ENCODE measurements around the gene TLE4.
"Not testable (repeated sequence)": the region's sequence is repeated elsewhere in the genome, so short reads cannot be mapped to it uniquely, and the experiment has no call there.

Gene TLE4

GRCh38 chr9:79571309-79572031 is at the start of gene TLE4:
Gene TLE4, plus strand, starts transcription at chr9:79571965. Its CDS starts 826 bp downstream, at chr9:79572791.
- peak; percentile 96 for DNase-seq (ENCODE audit: low spot score)

DNA sequence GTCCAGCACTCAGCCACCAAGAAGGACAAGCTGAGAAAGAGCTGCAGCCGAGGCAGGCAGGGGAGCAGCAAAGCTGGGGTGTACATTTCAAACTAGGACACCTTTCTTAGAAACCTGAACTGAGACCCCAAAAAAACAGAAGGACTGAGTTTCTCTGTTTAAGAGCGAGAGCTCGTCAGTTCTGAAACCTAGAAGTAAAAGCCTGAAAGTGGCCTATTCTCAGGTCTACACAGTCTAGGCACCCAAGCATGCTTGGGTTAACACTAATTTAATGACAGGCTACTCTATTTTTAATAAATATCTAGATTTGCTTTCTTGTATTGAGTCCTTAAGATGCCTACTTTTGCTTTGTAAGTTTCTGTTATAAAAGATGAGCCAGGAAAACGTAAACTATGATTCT is 49.0 kb upstream of the TLE4 start:
- no peak for DNase-seq (ENCODE audit: low spot score)

DNA sequence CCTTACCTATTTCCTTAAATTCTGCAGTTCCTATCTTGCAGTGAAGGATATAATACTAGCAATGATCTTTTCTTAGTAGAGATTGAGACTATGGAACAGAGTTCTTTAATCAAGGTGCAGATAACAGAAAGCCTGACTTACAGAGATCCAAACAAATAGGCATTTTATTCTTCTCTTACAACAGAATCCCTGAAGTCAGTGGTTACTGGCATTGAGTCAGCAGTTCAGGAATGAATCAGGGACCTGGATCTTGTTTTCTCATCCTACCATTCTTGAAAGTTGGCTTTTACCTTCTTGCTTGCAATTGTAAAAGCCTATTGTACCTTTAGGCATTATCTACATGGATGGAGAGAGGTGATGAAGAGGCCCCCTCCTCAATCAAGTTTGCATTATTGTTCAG is 47.5 kb upstream of the TLE4 start:
- no peak for DNase-seq (ENCODE audit: low spot score)

DNA sequence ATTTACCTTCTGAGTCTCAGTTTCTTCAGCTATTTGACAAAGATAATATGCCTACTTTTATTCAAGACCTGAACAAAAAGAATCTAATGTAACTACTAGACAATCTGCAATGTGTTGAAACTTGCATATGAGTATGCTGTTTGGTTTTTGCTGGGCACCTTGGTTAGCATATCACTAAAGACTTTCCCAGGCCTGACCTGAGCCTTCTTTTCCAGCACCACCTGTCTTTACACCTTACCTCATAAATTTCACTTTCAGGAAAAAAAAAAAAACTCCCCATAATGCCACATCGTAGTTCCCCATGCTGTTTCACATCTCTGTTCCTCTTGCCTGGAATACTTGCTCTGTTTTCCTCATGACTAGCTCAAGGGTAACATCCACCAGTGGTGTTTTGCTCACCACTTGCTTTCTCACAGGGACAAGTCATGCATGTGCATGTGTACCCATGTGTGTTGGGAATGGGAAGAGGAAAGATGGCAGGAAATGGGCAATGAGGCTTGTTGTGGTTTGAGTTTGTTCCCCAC is 45.6 kb upstream of the TLE4 start:
- DNase-seq (ENCODE audit: low spot score): no peak

GRCh38 chr9:79535534-79535933 is 36.2 kb upstream of the TLE4 start:
- DNase-seq (ENCODE audit: low spot score): no peak

- no peak for DNase-seq (ENCODE audit: low spot score)
Measured at GRCh38 chr9:79537838-79538237, 33.9 kb upstream of the TLE4 start.

GRCh38 chr9:79542735-79543620 is 28.8 kb upstream of the TLE4 start:
- no peak for DNase-seq (ENCODE audit: low spot score)

- DNase-seq (ENCODE audit: low spot score): not testable (repeated sequence)
Measured at GRCh38 chr9:79544375-79544774, 27.4 kb upstream of the TLE4 start.

DNA sequence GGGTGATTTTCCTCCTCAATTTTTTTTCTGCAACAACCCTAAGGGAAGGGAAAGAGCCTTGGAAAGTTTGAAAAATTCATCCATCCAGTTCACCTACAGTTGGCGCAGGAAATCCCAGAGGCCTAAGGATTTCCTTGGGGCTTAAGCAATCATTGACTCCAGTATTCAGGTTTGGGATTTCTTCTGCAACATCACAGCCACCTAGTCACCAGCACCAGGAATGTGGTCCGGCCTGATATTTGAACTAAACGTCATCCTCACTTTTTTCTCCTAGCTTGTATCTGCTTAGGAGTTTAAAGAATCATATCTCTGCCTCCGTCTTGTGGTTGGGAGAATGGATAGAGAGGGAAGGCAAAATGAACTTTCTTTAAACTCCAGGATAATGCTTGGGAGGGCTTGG is 20.2 kb upstream of the TLE4 start:
- no peak for DNase-seq (ENCODE audit: low spot score)

GRCh38 chr9:79551994-79552393 is 19.8 kb upstream of the TLE4 start:
- DNase-seq (ENCODE audit: low spot score): no peak

DNA sequence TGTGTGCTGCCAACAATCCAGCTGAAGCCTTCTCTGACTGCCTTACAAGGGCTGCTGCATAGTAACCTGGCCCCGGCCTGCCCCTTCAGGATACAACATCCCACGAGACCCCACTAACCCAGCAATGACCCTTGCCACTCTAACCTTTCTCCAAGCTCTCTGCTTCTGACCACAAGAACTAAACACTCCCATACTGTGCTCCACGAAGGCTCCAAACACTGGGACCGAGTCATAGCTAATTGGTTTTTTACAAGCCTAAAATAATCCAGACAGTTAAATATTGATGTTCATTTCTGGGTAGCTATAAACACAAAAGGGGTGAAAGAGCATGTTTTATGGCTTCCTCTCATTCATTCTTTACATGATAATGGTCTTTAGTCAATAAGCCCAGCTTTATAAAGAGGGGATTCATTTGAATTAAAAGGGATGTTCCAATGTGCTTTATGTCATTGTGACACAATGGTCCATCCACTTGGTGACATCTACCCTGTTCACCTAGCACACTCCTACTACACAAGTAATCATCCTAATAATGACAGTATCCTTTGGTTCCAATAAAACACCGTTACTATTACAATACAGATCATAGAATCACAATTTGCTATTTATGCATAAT is 16.2 kb upstream of the TLE4 start:
- no peak for DNase-seq (ENCODE audit: low spot score)

DNA sequence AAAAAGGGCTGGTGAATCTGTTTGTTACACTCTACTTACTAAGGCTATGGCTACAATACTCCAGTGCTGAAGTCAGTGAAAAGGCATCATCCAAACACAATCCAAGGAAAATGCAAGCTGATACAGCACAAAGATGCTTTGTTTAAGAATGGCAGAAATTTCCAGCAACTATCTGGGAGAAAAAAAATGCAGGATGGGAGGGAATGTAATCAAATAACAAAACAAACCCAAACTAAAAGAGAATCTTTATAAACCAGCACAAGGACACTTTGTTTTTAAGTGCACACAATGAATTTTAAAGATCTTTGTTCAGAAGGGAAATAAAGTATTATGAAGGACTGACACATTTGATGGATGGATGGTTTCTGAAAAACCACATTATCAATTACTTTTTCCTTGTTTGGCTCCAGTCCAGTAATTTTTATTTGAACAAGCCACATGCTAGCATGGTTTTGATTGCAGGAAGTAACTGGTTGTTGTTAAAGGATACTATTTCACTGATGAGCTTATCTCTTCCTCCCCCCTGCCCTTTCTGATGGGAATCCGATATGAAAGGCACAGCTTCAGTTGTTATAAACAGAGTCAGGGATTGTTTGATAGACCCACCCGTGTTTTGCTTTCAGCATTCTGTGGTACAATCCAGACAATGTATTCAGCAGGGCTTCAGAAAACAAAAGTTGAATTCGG is 12.1 kb upstream of the TLE4 start:
- DNase-seq (ENCODE audit: low spot score): no peak

DNA sequence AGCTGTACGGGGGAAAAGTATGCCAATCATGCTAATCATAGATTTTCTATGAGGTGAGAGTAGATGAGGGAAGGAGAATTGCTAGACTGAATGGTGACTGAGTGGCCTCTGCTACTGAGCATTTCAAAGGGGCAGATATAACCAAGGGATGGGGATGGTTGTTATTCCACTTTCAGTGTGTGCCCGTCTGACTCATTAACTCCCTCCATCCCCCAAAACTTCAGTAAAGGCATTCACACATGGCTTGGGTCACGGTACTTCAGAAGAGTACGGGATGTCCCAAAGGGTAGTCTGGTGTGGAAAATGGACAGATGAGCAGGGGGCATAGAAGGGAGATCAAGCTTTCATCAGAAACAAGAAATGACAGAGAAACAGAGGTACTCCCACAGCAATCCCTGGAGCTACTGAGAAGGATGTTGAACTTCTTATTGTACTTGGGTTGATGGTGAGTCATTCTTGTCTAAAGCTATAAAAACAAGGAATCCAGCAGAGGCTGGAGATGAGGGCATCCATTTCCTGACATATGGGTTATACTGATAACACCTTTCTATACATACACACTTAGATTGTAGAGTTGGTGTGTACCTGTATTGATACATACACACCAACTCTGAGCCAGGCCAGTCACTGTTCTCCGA is 8.9 kb upstream of the TLE4 start:
- DNase-seq (ENCODE audit: low spot score): no peak

DNA sequence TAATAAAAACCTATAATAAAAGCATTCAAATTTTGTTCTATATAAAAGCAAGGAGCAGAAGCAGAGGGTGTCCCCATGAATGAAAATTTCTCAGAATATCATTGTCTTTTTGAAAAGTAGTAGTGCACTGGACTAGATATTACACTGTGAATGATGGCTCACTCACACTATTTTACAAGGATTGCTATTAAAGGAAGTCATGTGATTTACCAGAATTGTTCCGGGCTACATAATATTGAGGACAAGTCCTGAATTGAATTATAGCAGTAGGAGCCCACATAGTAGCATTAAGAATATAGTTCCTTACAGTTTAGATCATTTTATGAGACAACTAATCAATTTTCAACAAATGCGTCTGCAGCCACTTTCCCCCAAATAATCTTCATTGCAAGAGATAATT is 7.7 kb upstream of the TLE4 start:
- DNase-seq (ENCODE audit: low spot score): no peak

GRCh38 chr9:79565245-79565644 is 6.5 kb upstream of the TLE4 start:
- no peak for DNase-seq (ENCODE audit: low spot score)

DNA sequence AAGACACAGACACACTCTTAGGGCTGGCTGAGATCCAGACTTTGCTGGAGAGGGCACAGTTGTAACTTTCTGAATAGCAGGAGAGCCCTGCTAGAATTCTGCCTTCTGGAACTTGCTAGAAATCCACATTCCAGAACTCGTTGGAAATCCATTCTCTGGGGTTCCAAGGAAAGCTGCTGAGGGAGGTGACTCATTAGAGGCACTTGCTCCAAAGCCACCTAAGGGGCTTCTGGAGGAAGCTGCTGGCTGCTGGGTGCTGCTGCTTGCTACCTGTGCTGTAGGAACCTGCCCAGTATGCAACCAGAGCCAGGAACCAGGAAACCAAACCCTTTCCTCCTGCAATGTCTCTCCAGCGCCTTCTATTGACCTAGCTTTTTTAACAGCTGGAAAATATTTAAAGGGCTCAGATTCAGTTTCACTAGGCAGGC is 4.1 kb upstream of the TLE4 start:
- DNase-seq (ENCODE audit: low spot score): no peak

DNA sequence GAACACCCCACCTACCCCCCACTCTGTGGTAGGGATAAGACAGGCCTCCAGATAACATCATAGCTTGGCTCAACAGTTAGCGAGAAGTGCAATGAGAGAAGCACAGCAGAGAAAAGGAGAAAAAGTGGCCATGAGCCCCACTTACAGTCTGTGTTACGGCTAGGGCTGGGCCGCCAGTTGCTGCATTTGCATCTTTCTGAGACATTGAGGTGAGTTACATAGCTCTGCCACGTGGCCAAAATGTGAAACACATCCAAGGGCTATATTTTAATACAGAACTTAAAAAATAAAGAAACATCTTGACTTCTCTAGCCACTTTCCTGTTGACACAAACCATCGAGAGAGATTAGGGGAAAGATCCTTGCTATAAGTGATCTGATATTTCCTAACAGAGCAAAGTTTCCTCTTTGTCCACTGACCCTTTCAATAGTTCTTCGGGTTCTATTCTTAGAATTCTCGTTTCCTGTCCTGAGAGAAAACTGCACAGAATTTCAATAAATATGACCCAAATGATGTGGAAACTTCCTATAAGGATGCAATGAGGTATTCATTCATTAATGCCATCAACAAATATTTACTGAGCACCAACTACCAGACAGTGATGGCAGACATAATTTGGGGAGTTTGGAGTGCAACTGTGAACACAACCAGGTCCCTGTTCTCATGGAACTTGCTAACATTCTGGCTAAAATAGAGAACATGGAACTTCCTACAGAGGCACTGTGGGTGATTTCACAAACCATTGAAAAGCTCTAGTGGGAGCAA is 3.2 kb upstream of the TLE4 start:
- DNase-seq (ENCODE audit: low spot score): peak; percentile 56

DNA sequence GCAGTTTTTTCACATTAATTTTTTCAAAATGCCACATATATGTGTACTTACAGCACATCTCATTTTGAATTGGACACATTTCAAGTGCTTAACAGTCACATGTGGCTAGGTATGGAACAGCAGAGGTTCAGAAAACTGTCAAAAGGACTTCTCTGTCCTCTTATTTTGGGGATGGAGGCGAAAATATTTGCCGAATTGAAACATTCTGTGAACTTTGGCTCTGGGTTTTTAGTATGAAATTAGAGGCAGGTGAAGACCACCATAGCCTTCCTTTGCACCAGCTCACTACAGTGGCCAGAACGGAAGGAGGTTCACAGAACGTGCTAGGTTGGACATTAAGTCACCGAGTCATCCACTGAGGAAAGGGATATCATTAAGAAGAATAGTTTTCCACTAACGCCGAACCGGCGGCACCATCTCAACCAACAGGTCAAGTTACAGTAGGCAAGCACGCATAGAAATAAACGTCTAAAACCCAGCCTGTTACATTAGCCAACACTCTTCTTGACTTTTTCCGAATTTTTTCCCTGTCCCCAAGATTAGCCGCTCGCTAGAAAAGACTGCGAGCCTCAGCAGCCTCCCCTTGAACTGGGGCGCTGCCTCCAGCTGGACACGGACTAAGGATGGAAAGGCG is 1.8 kb upstream of the TLE4 start:
- DNase-seq (ENCODE audit: low spot score): no peak

DNA sequence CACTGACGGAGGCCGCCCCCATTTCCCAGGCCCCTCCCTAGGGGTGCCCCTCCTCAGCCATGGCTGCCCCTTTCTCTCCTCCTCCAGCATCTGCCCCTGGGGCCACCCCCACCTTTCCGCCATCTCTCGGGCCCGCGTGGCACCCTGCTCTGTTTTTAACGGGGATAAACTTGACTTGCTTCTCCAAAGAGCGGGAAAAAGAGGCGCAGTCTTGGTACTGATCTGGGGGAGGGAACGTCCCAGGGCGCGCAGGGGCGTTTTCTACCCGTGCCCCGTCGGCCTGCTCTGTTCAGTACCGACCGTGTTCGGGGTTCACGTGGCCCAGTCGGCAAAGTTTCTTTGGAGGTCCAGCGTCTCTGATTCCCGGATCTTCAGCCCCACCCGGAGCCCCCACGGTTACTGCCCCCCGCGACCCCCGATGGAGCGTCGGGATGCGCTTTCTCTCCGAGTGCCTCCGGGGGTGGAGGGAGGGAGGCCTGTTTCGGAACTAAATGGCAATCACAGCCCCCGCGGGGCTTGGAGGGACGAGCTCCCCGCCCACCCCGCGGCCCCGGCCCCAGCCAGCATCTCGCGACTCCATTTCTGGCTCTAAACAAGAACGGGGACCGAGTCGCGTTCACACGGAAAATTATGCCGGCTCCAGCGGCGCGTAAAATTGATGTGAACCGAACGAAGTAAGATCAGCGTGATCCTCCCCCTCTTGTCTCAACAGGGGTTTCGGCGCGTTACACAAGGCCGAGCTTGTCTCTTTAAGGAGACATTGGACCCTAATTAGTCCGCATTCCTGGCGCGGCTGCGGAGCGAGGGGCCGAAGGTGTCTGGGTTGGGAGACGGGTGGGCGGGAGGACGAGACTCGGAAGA is 1.1 kb upstream of the TLE4 start:
- DNase-seq (ENCODE audit: low spot score): peak; percentile 40

Data from germinal center (tissue), 1 donor.